ENCODE data around the gene C16orf87. TPM values are rescaled to one million over a fixed set of nuclear protein-coding genes. Genes with fewer than 3 reads are reported as not detected.

The C16orf87 gene
- total and polyA plus RNA-seq, 8 donors, result 1.3 to 16.2 (median 3.9) TPM; not detected in 1

DNA sequence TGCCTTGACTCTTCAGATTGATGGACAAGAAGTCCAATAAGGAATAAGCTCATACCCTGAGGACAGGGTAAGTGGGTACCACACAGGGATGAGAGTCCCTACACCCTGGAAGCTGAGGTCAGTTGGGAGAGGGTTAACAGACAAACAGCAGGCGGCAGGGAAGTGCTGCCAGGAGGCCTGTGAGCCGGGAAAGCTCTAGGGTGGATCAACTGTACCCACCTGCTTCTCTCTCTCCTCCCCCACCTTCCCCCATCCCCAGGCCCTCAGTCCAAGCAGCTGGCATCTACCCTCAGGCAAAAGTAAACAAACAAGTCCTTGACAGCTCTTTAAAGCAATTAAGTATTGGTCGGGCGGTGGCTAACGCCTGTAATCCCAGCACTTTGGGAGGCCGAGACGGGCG lies 62.2 kb downstream of the C16orf87 start:
- no peak overlapping the region for H3K4me3 ChIP-seq
- no peaks in the 10 kb centered on the region for H3K9me3 ChIP-seq
- WGBS, 5 donors, result 68 to 82% (median 73%) methylated on average over 8 of the region's 8 CpGs
- intact Hi-C loops (cut with DNase I; ENCODE audit: low total_unique reads), result no loop called here
- no peaks in the 10 kb centered on the region for H3K4me1 ChIP-seq
- no peak for DNase-seq
- H3K27ac ChIP-seq, result no peak overlapping the region
- H3K36me3 ChIP-seq, result no peaks in the 10 kb centered on the region
- no peaks in the 10 kb centered on the region for H3K27me3 ChIP-seq
- TF ChIP-seq POLR2AphosphoS5 (IDR thresholded peaks at IDR 0.05), result no peak
- TF ChIP-seq, protein P1, sequence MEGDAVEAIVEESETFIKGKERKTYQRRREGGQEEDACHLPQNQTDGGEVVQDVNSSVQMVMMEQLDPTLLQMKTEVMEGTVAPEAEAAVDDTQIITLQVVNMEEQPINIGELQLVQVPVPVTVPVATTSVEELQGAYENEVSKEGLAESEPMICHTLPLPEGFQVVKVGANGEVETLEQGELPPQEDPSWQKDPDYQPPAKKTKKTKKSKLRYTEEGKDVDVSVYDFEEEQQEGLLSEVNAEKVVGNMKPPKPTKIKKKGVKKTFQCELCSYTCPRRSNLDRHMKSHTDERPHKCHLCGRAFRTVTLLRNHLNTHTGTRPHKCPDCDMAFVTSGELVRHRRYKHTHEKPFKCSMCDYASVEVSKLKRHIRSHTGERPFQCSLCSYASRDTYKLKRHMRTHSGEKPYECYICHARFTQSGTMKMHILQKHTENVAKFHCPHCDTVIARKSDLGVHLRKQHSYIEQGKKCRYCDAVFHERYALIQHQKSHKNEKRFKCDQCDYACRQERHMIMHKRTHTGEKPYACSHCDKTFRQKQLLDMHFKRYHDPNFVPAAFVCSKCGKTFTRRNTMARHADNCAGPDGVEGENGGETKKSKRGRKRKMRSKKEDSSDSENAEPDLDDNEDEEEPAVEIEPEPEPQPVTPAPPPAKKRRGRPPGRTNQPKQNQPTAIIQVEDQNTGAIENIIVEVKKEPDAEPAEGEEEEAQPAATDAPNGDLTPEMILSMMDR (IDR thresholded peaks at IDR 0.05), result no peak
- no peak for TF ChIP-seq POLR2A (IDR thresholded peaks at IDR 0.05)
- TF ChIP-seq EP300 (IDR thresholded peaks at IDR 0.05), result no peak

GRCh38 chr16:46765050-46765449 lies 65.9 kb downstream of the C16orf87 start:
- Histone ChIP-seq H3K9me3 (no peaks in the 10 kb centered on the region), H3K4me3 (no peak overlapping the region), H3K27me3 (peaks cover 0 to 2% (median 0%) of the 10 kb centered on the region in 3 donors), H3K27ac (no peak overlapping the region), H3K36me3 (no peaks in the 10 kb centered on the region), H3K4me1 (no peaks in the 10 kb centered on the region)
- intact Hi-C loops (cut with DNase I; ENCODE audit: low total_unique reads), result no loop called here
- TF ChIP-seq EP300 (IDR thresholded peaks at IDR 0.05), result no peak
- no peak for DNase-seq
- WGBS, 5 donors, result 67 to 86% (median 80%) methylated on average over 7 of the region's 7 CpGs

GRCh38 chr16:46763147-46763546 lies 67.8 kb downstream of the C16orf87 start:
- 70 to 75% (median 72%) methylated on average over 12 of the region's 12 CpGs for whole genome bisulfite sequencing, 5 donors

GRCh38 chr16:46762583-46762982 lies 68.4 kb downstream of the C16orf87 start:
- no peaks in the 10 kb centered on the region for H3K36me3 ChIP-seq
- no peak overlapping the region for H3K4me3 ChIP-seq
- TF ChIP-seq, protein P1 (IDR thresholded peaks at IDR 0.05), result no peak
- no peak for TF ChIP-seq POLR2A (IDR thresholded peaks at IDR 0.05)
- TF ChIP-seq POLR2AphosphoS5 (IDR thresholded peaks at IDR 0.05), result no peak
- no peak for TF ChIP-seq EP300 (IDR thresholded peaks at IDR 0.05)
- H3K27me3 ChIP-seq, result peaks cover 0 to 26% (median 0%) of the 10 kb centered on the region in 3 donors
- 51 to 71% (median 58%) methylated on average over 3 of the region's 3 CpGs for WGBS, 5 donors
- H3K4me1 ChIP-seq, result peaks cover 0 to 4% (median 2%) of the 10 kb centered on the region in 4 donors
- intact Hi-C loops (cut with DNase I; ENCODE audit: low total_unique reads), result no loop called here
- no peak overlapping the region for H3K27ac ChIP-seq
- no peaks in the 10 kb centered on the region for H3K9me3 ChIP-seq
- no peak for DNase-seq

More at GRCh38 chr16:46763147-46763546, 67.8 kb downstream of the C16orf87 start:
- no peak for TF ChIP-seq POLR2A (IDR thresholded peaks at IDR 0.05)
- no peak for TF ChIP-seq EP300 (IDR thresholded peaks at IDR 0.05)
- TF ChIP-seq, protein P1 (IDR thresholded peaks at IDR 0.05), result no peak
- TF ChIP-seq POLR2AphosphoS5 (IDR thresholded peaks at IDR 0.05), result no peak
- DNase-seq, result no peak
- Histone ChIP-seq H3K27me3 (peaks cover 0 to 20% (median 0%) of the 10 kb centered on the region in 3 donors), H3K9me3 (no peaks in the 10 kb centered on the region), H3K4me3 (no peak overlapping the region), H3K4me1 (no peaks in the 10 kb centered on the region), H3K36me3 (no peaks in the 10 kb centered on the region), H3K27ac (no peak overlapping the region)
- intact Hi-C loops (cut with DNase I; ENCODE audit: low total_unique reads), result no loop called here

DNA sequence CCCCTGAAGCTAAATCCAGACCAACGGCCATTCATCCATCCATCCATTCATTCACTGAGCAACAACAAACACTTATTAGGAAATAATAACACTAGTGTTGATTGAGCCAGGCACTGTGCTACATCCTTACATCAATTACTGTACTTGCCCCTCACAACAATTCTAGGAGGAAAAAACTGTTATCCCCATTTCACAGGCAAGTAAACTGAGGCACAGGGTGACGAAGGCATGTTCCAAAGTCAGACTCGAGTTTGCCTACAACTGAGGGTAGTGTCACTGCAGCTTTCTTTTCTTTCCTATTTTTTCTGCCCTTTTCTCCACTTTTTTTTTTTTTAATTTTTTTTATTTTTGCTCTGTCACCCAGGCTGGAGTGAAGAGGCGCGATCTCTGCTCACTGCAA lies 71.7 kb downstream of the C16orf87 start:
- 87 to 92% (median 90%) methylated on average over 5 of the region's 5 CpGs for WGBS, 5 donors
- no peaks in the 10 kb centered on the region for H3K9me3 ChIP-seq

More for the DNA sequence above, 71.7 kb downstream of the C16orf87 start:
- Histone ChIP-seq H3K36me3 (no peaks in the 10 kb centered on the region), H3K27me3 (peaks cover 0 to 35% (median 10%) of the 10 kb centered on the region in 3 donors), H3K27ac (no peak overlapping the region), H3K4me1 (peaks cover 0 to 11% (median 7%) of the 10 kb centered on the region in 4 donors), H3K4me3 (no peak overlapping the region)
- TF ChIP-seq EP300 (IDR thresholded peaks at IDR 0.05), result no peak
- no peak for TF ChIP-seq POLR2AphosphoS5 (IDR thresholded peaks at IDR 0.05)
- TF ChIP-seq, protein P1 (IDR thresholded peaks at IDR 0.05), result no peak
- TF ChIP-seq POLR2A (IDR thresholded peaks at IDR 0.05), result no peak
- DNase-seq, result no peak
- intact Hi-C loops (cut with DNase I; ENCODE audit: low total_unique reads), result no loop called here

Measured in stomach (tissue), 9 donors.